ENCODE data around the gene NDST4. TPM values are rescaled to one million over a fixed set of nuclear protein-coding genes. Genes with fewer than 3 reads are reported as not detected.

NDST4 gene
- not detected in 2 replicates for total RNA-seq (2016; rRNA removed; fragmentation: Illumina TruSeq; extraction: Trizol)
- total RNA-seq (2016; cell fraction: cytosol; rRNA removed; fragmentation: Illumina TruSeq; extraction: Trizol; ENCODE audit: low read depth), result not detected in 2 replicates
- not detected in 2 replicates for total RNA-seq (2016; cell fraction: insoluble cytoplasmic fraction; rRNA removed; fragmentation: Illumina TruSeq; extraction: Trizol)
- not detected in 2 replicates for total RNA-seq (2016; cell fraction: membrane; rRNA removed; fragmentation: Illumina TruSeq; extraction: Trizol)
- not detected in 2 replicates for total RNA-seq (2016; cell fraction: nucleus; rRNA removed; fragmentation: Illumina TruSeq; extraction: Trizol)
- not detected in 2 replicates for polyA plus RNA-seq (2011; rRNA removed)
- not detected in 2 replicates for polyA plus RNA-seq (2011; cell fraction: cytosol; rRNA removed)
- not detected in 2 replicates for polyA plus RNA-seq (2011; cell fraction: nucleus; rRNA removed)
- polyA plus RNA-seq (2012), result not detected in 2 replicates
- polyA plus RNA-seq (2016; cell fraction: cytosol; fragmentation: Illumina TruSeq; extraction: Trizol; ENCODE audit: low read depth), result not detected in 2 replicates
- polyA plus RNA-seq (2016; cell fraction: insoluble cytoplasmic fraction; fragmentation: Illumina TruSeq; extraction: Trizol; ENCODE audit: low read depth), result not detected in 2 replicates
- polyA plus RNA-seq (2016; cell fraction: membrane; fragmentation: Illumina TruSeq; extraction: Trizol; ENCODE audit: low read depth), result not detected in 2 replicates
- not detected in 2 replicates for polyA plus RNA-seq (2016; cell fraction: nucleus; fragmentation: Illumina TruSeq; extraction: Trizol; ENCODE audit: insufficient read depth, low read depth)
- polyA minus RNA-seq (2011; rRNA and poly(A)+ RNA removed; ENCODE audit: low replicate concordance), result 8.9 TPM in 1 of 2 replicates, not detected in the other
- polyA minus RNA-seq (2011; cell fraction: cytosol; rRNA and poly(A)+ RNA removed), result not detected in 2 replicates
- not detected in 2 replicates for polyA minus RNA-seq (2011; cell fraction: nucleus; rRNA and poly(A)+ RNA removed)
- Bru-seq, nascent RNA, result percentile 1 among the genes with signal in this experiment
- not detected for BruChase-seq, experiment 1, labeled RNA remaining after a 6-hour chase
- BruChase-seq, experiment 2, labeled RNA remaining after a 2-hour chase, result percentile 2 among the genes with signal in this experiment
- long read RNA-seq, experiment 1, result 0 reads
- long read RNA-seq, experiment 2, result 0 reads

DNA sequence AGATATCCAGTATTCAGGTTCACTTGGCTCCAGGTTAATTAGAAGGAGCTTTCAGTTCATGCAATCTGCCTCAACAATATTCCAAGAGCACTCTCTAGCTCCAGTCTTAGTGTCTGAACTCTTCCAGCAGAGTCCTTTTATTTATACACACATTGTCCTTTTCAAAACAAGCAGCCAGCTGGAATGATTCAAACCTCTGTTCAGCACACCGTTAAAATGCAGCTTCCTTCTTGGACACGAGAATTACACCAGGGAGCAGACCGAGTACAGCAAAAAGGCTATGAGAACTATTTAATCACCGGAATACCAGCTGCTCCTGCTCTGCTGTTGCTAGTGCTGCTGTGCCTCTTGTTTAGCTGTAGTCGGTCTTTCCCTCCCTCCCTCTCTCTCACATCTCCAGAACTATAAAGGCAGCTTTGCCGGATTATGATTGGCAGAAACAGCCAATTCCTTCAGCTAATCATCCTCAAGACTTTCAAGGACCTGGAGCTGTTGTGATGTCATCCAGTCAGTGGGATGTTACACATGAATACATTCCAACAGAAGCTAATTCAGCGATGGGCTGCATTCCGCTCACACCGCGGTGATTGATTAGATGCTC lies at the start of gene NDST4:
NDST4 (minus strand) TSS at position 115 of the 601 bp plus-strand sequence. CDS start 36,584 bp downstream, outside the sequence.
- Histone ChIP-seq H2AFZ (ENCODE audit: low read length) (no peak within 1 kb of the TSS), H3K4me3 (replicated peaks in 1 of 3; ENCODE audit: insufficient read depth in 1 of 3, low read depth in 2 of 3, low read length in 3 of 3) (no peak within 1 kb of the TSS), H4K20me1 (ENCODE audit: insufficient read depth, low read length) (no peaks in the 10 kb centered on the region), H3K9me3 (ENCODE audit: low read length) (no peaks in the 10 kb centered on the region), H3K36me3 (replicated peaks in 1 of 2; ENCODE audit: control insufficient read depth in 1 of 2, insufficient read depth in 2 of 2, low read length in 2 of 2) (no peaks in the 10 kb centered on the region), H3K27me3 (ENCODE audit: control insufficient read depth in 1 of 2, insufficient read depth in 2 of 2, low read length in 2 of 2) (no peaks in the 10 kb centered on the region), H3K4me2 (ENCODE audit: low read depth, low read length) (no peak within 1 kb of the TSS), H3K27ac (ENCODE audit: extremely low read length, insufficient read depth, low read length) (no peak within 1 kb of the TSS), H3K79me2 (ENCODE audit: insufficient read depth, low read length) (no peaks in the 10 kb centered on the region), H3K4me1 (ENCODE audit: insufficient read depth, low read length) (no peaks in the 10 kb centered on the region), H3K9ac (ENCODE audit: insufficient read depth, low read depth, low read length) (no peak within 1 kb of the TSS)
- WGBS (ENCODE audit: low lambda C conversion rate), result 37% methylated on average over 10 of the region's 10 CpGs
- no peak for FAIRE-seq
- intact Hi-C loops (cut with micrococcal nuclease; ENCODE audit: unreplicated experiment), result no loop called here
- in situ Hi-C loops (cut with HindIII; ENCODE audit: extremely low pct_ligation_motif_present, low pct_unique_long_range_greater_than_20kb), result no loop called here
- ATAC-seq, result peak; percentile 53; the same call in 2 of the 3 replicates
- BruUV-seq (replicated peaks), result no TSS peak
- no peak for DNase-seq (ENCODE audit: low spot score)
- POLR2A ChIA-PET, result no interaction called here
- CTCF ChIA-PET (ENCODE audit: low intra/inter-chr PET ratio, low total read pairs), result no interaction called here
- TF ChIP-seq KAT2B (IDR thresholded peaks at IDR 0.05; ENCODE audit: borderline replicate concordance, low read depth, low read length) (no peak), FOXA3 (CRISPR knock-in tag; IDR thresholded peaks at IDR 0.05) (no peak), KLF11 (CRISPR knock-in tag; IDR thresholded peaks at IDR 0.05) (no peak), BRD4 (CRISPR knock-in tag; IDR thresholded peaks at IDR 0.05) (no peak), ZNF101 (CRISPR knock-in tag; IDR thresholded peaks at IDR 0.05; ENCODE audit: borderline replicate concordance, low read depth) (no peak), MLXIP (CRISPR knock-in tag; IDR thresholded peaks at IDR 0.05; ENCODE audit: borderline replicate concordance) (no peak), ZKSCAN1 (IDR thresholded peaks at IDR 0.05; ENCODE audit: low read length) (no peak), TFE3 (CRISPR knock-in tag; IDR thresholded peaks at IDR 0.05) (no peak), PHF21A (CRISPR knock-in tag; IDR thresholded peaks at IDR 0.05) (no peak)
- TF ChIP-seq, protein P1, sequence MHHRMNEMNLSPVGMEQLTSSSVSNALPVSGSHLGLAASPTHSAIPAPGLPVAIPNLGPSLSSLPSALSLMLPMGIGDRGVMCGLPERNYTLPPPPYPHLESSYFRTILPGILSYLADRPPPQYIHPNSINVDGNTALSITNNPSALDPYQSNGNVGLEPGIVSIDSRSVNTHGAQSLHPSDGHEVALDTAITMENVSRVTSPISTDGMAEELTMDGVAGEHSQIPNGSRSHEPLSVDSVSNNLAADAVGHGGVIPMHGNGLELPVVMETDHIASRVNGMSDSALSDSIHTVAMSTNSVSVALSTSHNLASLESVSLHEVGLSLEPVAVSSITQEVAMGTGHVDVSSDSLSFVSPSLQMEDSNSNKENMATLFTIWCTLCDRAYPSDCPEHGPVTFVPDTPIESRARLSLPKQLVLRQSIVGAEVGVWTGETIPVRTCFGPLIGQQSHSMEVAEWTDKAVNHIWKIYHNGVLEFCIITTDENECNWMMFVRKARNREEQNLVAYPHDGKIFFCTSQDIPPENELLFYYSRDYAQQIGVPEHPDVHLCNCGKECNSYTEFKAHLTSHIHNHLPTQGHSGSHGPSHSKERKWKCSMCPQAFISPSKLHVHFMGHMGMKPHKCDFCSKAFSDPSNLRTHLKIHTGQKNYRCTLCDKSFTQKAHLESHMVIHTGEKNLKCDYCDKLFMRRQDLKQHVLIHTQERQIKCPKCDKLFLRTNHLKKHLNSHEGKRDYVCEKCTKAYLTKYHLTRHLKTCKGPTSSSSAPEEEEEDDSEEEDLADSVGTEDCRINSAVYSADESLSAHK (CRISPR knock-in tag; IDR thresholded peaks at IDR 0.05; ENCODE audit: borderline replicate concordance), result no peak
- TF ChIP-seq, protein P2, sequence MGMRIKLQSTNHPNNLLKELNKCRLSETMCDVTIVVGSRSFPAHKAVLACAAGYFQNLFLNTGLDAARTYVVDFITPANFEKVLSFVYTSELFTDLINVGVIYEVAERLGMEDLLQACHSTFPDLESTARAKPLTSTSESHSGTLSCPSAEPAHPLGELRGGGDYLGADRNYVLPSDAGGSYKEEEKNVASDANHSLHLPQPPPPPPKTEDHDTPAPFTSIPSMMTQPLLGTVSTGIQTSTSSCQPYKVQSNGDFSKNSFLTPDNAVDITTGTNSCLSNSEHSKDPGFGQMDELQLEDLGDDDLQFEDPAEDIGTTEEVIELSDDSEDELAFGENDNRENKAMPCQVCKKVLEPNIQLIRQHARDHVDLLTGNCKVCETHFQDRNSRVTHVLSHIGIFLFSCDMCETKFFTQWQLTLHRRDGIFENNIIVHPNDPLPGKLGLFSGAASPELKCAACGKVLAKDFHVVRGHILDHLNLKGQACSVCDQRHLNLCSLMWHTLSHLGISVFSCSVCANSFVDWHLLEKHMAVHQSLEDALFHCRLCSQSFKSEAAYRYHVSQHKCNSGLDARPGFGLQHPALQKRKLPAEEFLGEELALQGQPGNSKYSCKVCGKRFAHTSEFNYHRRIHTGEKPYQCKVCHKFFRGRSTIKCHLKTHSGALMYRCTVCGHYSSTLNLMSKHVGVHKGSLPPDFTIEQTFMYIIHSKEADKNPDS (CRISPR knock-in tag; IDR thresholded peaks at IDR 0.05), result no peak
